LoVo (cell line): Measurements from ENCODE around the gene GABPB2.

Experiments
- DNase-seq: peaks from one replicate; pipeline ENCODE4 v3.0.0-alpha.2; 2016; ENCODE audit warnings: low spot score

The GABPB2 gene

DNA sequence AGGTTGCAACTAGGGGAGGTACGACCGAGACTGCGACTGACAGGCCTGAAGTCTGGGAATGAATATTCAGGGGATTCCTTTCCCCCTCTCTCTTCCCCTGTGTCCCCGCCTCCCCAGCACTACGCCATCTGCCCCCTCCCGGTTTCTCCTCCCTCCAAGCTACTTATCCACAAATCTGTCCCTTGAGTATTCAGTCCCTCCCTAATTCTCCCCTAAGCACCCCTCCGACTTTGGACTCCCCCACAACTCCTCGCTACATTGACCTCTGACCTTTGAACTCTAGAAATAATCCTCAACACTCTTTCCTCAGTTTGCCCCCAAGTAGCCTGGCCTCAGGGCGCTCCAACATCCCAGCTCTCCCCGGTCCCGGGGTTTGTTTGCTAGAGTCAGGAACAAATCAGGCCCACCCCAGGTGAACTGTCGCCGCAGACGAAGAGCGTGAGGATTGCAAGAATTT lies 94.7 kb downstream of the GABPB2 start:
- no peak for DNase-seq

DNA sequence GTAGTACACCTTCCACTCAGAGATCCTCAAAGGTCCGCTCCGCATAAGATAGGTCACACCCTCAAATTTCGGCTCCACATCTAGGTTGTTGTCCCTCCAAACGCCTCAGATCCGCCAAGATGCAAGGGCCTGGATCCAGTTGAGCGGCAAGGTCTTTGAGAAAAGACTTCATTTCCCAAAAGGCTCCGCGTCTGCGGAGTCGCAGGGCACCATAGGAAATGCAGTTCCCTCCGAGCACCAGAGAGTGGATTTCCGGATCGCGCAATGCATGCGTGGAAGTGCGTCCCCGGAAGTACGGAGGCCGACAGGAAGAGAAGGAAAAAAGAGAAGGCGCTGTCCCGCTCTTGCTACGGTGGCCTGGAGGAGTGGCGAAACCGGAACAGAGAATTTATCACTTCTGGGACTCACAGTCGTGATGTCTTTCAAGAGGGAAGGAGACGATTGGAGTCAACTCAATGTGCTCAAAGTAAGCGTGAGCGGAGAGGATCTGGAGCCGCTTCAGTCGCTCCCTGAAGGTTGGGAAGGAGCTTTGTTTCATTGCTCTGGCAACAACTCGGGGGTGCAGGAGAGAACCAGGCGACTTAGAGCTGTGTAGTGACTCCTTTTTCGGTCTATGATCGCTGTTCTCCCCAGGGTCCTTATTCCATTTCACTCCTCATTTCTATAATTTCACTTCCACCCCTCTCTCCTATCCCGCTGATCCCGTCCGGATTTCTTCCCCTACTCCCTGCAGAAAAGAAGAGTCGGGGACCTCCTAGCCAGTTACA lies 95.4 kb downstream of the GABPB2 start, which contains the start of the genes LYSMD1 and SCNM1:
TSS of gene LYSMD1 (minus strand) at position 165 of the 767 bp plus-strand sequence. CDS start 644 bp downstream, outside the sequence.
TSS of gene SCNM1 (plus strand) at position 407 of the 767 bp plus-strand sequence. CDS start at position 416, 9 bp downstream.
- DNase-seq = peak; percentile 99

DNA sequence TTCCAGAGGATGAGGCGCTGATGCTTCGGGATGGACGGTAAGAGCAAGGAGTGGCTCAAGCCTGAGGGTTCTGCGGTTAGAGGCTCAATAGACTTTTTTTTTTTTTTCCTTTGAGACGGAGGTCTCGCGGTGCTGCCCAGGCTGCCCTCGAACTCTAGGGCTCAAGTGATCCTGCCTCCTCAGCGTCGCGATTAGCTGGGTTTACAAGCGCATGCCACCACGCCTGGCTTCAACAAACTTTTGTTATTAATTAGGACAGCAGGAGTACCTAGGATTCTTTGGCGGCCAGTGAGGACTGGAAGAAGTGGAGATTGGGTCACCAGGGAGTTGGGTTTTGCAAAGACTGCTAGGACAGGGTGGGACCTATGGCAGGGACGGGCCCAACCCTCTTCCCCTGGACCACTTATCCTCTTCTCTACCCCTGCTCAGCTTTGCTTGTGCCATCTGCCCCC lies 96.0 kb downstream of the GABPB2 start:
- DNase-seq = peak; percentile 49

DNA sequence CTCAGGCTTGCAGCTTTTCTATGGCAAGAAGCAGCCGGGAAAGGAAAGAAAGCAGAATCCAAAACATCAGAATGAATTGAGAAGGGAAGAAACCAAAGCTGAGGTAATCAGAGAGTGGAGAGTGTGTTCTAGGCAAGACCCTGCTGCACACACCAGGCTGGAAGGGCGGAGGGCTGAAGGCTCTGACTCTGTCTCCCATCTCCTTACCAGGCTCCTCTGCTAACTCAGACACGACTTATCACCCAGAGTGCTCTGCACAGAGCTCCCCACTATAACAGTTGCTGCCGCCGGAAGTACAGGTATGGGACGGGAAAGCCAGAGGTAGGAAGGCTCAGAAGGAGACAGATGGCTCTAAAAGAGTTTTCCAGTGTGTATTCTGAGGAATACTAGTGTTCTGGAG lies 96.6 kb downstream of the GABPB2 start:
- DNase-seq = no peak

DNA sequence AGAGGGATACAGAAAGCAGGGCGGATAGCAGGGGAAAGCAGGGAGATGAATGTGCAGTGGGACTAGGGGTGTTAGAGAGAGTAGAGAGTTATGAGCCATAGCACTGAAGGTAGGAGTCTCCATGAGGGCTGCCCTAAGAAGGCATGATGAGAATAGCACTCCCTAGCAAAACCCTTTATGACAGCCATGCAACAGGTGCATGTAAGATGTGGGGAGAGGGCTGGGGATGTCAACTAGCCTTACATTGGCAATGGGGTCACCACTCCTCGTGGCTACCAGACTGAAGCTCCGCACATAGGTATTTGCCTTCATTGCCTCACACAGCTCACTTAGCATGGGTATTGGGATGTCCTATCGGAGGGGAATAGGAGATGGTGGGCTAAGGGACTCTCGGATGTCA lies 100.6 kb downstream of the GABPB2 start:
- no peak for DNase-seq
